Osteoblast (primary cell): ENCODE data around the gene RNASE8. TPM values are rescaled to one million over a fixed set of nuclear protein-coding genes. Genes with fewer than 3 reads are reported as not detected.

Experiments
- DNase-seq: peaks from one replicate; pipeline ENCODE4 v3.0.0; 2011; ENCODE audit warnings: low spot score, mixed read lengths; ENCODE audit not compliant: insufficient read length; ENCODE audit errors: missing footprints
- H2AFZ ChIP-seq: 2 replicates; pipeline ENCODE4 v1.6.0; 2011; ENCODE audit warnings: mild to moderate bottlenecking, low read length
- H3K27ac ChIP-seq: 2 replicates; pipeline ENCODE4 v1.5.1; 2011; ENCODE audit warnings: mild to moderate bottlenecking, low read depth, low read length, moderate library complexity
- H3K27me3 ChIP-seq: 2 replicates; pipeline ENCODE4 v1.6.0; 2012; ENCODE audit warnings: mild to moderate bottlenecking, control low read depth, inconsistent platforms, low read length, moderate library complexity; ENCODE audit not compliant: insufficient read depth
- H3K36me3 ChIP-seq: 2 replicates; pipeline ENCODE4 v1.5.1; 2011; ENCODE audit warnings: mild to moderate bottlenecking, low read length, control low read depth, moderate library complexity; ENCODE audit not compliant: insufficient read depth
- H3K4me1 ChIP-seq: 2 replicates; pipeline ENCODE4 v1.5.1; 2011; ENCODE audit warnings: mild to moderate bottlenecking, low read length, control low read depth, moderate library complexity; ENCODE audit not compliant: insufficient read depth
- H3K4me2 ChIP-seq: 2 replicates; pipeline ENCODE4 v1.6.0; 2011; ENCODE audit warnings: mild to moderate bottlenecking, low read length; ENCODE audit not compliant: insufficient read depth
- H3K4me3 ChIP-seq: fragments of 200-600 bp; sonication (generic); 3 replicates; pipeline ENCODE4 v1.5.1; 2012; ENCODE audit warnings: mild to moderate bottlenecking, low read length, inconsistent platforms; ENCODE audit not compliant: insufficient read depth
- H3K79me2 ChIP-seq: 2 replicates; pipeline ENCODE4 v1.6.0; 2012; ENCODE audit warnings: mild to moderate bottlenecking, low read length, control low read depth, inconsistent platforms; ENCODE audit not compliant: insufficient read depth
- H3K9me3 ChIP-seq: 2 replicates; pipeline ENCODE4 v1.5.1; 2011; ENCODE audit warnings: low read depth, low read length, control low read depth
- H4K20me1 ChIP-seq: 2 replicates; pipeline ENCODE4 v1.6.0; 2012; ENCODE audit warnings: mild to moderate bottlenecking, low read length, control low read depth; ENCODE audit not compliant: insufficient read depth
- CTCF ChIP-seq: IDR thresholded peaks from 2 replicates; pipeline ENCODE4 v1.5.1; 2011; ENCODE audit warnings: mild to moderate bottlenecking, low read depth, low read length, moderate library complexity; ENCODE audit errors: extremely low read depth
- total RNA-seq: library from RNA; depleted of rRNA; stranded (reverse); fragments of >200 nt; gene quantifications from 2 replicates; pipeline ENCODE4 v1.2.3, GENCODE V29; 2012

Gene RNASE8
- total RNA-seq, 1 donor: not detected

- TF ChIP-seq CTCF: no peak
- H3K27me3 ChIP-seq: no peaks in the 10 kb centered on the region
- peaks cover 35% of the 10 kb centered on the region for H3K4me1 ChIP-seq
- no peaks in the 10 kb centered on the region for H3K9me3 ChIP-seq
- H3K4me2 ChIP-seq: peak overlapping the region; percentile 93
- H3K36me3 ChIP-seq: peaks cover 31% of the 10 kb centered on the region
- H3K4me3 ChIP-seq: peak overlapping the region; percentile 76
- peak overlapping the region; percentile 48 for H2AFZ ChIP-seq
- H4K20me1 ChIP-seq: peaks cover 19% of the 10 kb centered on the region
- peak overlapping the region; percentile 91 for H3K27ac ChIP-seq
- DNase-seq: peak; percentile 99
- peaks cover 17% of the 10 kb centered on the region for H3K79me2 ChIP-seq
Observed at GRCh38 chr14:21071225-21072030, 13.8 kb downstream of the RNASE8 start.

DNA sequence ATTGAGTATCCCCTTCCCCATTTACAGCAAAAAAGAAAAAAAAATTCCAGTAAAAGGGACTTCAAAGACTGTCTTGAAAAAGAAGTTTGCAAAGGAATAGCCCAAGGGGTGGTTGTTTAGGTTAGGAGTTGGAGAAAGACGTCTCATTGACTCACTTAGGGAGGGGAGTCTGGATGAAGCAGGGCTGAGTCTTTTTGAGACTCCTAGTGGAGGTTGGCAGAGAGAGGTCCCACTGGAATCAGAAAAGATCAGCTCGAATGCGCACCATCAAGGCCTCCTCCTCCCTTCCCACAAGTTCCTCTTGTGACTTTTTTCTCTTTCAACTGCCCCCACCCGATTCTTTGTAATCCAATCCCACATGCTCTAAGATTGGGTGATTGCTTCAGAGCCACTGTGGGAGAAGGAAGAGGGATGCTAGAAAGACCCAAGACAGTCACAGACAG lies 14.4 kb downstream of the RNASE8 start:
- Histone ChIP-seq H3K27me3 (no peaks in the 10 kb centered on the region), H3K4me3 (peak overlapping the region; percentile 76), H3K4me2 (peak overlapping the region; percentile 93), H3K79me2 (peaks cover 17% of the 10 kb centered on the region), H3K9me3 (no peaks in the 10 kb centered on the region), H2AFZ (peak overlapping the region; percentile 48), H3K27ac (peak overlapping the region; percentile 91), H4K20me1 (peaks cover 19% of the 10 kb centered on the region), H3K4me1 (peaks cover 35% of the 10 kb centered on the region), H3K36me3 (peaks cover 37% of the 10 kb centered on the region)
- no peak for TF ChIP-seq CTCF
- DNase-seq: peak; percentile 99

- peak; percentile 51 for DNase-seq
- H3K27me3 ChIP-seq: no peaks in the 10 kb centered on the region
- H3K27ac ChIP-seq: peak overlapping the region; percentile 91
- peaks cover 45% of the 10 kb centered on the region for H3K36me3 ChIP-seq
- H3K4me2 ChIP-seq: peak overlapping the region; percentile 93
- no peak overlapping the region for H2AFZ ChIP-seq
- TF ChIP-seq CTCF: no peak
- H4K20me1 ChIP-seq: peaks cover 22% of the 10 kb centered on the region
- H3K4me3 ChIP-seq: no peak overlapping the region
- peaks cover 17% of the 10 kb centered on the region for H3K79me2 ChIP-seq
- H3K4me1 ChIP-seq: peaks cover 35% of the 10 kb centered on the region
- H3K9me3 ChIP-seq: no peaks in the 10 kb centered on the region
Observed at GRCh38 chr14:21072781-21073339, 15.2 kb downstream of the RNASE8 start.

GRCh38 chr14:21073921-21074320 lies 16.3 kb downstream of the RNASE8 start:
- H2AFZ ChIP-seq: no peak overlapping the region
- no peak overlapping the region for H3K4me3 ChIP-seq
- H3K27ac ChIP-seq: no peak overlapping the region
- TF ChIP-seq CTCF: no peak
- peaks cover 22% of the 10 kb centered on the region for H4K20me1 ChIP-seq
- H3K4me2 ChIP-seq: no peak overlapping the region
- H3K27me3 ChIP-seq: no peaks in the 10 kb centered on the region
- peak; percentile 48 for DNase-seq
- H3K9me3 ChIP-seq: no peaks in the 10 kb centered on the region
- peaks cover 56% of the 10 kb centered on the region for H3K36me3 ChIP-seq
- peaks cover 17% of the 10 kb centered on the region for H3K79me2 ChIP-seq
- peaks cover 30% of the 10 kb centered on the region for H3K4me1 ChIP-seq
